Transverse colon (tissue), 4 donors: ENCODE data around the gene TSHZ3.

Source experiments
- EP300 ChIP-seq: sonication (generic); formaldehyde crosslinking; IDR thresholded peaks from one replicate; pipeline ENCODE4 v1.6.1; 2017; ENCODE audit warnings: antibody characterized with exemption, low read depth
- POLR2A ChIP-seq: fragments of 450-650 bp; IDR thresholded peaks from one replicate; pipeline ENCODE4 v1.6.1; 2016; ENCODE audit warnings: antibody characterized with exemption, mild to moderate bottlenecking, moderate library complexity
- POLR2AphosphoS5 ChIP-seq, 3 donors: sonication (generic); formaldehyde crosslinking; IDR thresholded peaks; one replicate each; pipeline ENCODE4 v1.6.1; 2016; ENCODE audit warnings: antibody characterized with exemption in 3 of 3
- TF ChIP-seq, protein P1 (sequence below), 5 experiments: fragments of 200-600 bp in 3 of 5; fragments of 450-650 bp in 2 of 5; sonication (generic) in 3 of 5; IDR thresholded peaks; 1 replicate in 2 of 5; 2 replicates in 3 of 5; pipeline ENCODE4 v1.5.1; 2016 to 2017; ENCODE audit warnings: antibody characterized with exemption in 5 of 5, inconsistent platforms in 3 of 5, mild to moderate bottlenecking in 2 of 5, moderate library complexity in 1 of 5

DNA sequence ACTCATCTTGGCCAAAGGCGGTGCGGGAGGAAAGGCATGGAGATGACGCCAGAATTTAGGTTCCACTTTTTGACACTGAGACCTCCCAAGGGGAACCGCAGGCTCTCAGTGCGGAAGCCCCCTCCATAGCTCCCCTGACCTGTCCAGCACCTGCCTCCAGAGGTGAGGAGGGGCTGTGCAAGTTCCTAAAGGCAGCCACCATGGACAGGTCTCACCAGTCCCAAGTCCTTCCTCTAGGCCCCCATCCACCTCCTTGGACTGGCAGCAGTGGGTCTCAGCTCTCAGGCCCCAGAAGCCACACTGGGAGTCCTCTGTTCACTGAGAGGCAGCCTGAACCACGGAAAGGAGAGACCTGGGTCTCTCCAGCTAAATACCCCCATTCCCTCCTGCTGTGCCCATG is 31.6 kb upstream of the TSHZ3 start:
- TF ChIP-seq, protein P1, sequence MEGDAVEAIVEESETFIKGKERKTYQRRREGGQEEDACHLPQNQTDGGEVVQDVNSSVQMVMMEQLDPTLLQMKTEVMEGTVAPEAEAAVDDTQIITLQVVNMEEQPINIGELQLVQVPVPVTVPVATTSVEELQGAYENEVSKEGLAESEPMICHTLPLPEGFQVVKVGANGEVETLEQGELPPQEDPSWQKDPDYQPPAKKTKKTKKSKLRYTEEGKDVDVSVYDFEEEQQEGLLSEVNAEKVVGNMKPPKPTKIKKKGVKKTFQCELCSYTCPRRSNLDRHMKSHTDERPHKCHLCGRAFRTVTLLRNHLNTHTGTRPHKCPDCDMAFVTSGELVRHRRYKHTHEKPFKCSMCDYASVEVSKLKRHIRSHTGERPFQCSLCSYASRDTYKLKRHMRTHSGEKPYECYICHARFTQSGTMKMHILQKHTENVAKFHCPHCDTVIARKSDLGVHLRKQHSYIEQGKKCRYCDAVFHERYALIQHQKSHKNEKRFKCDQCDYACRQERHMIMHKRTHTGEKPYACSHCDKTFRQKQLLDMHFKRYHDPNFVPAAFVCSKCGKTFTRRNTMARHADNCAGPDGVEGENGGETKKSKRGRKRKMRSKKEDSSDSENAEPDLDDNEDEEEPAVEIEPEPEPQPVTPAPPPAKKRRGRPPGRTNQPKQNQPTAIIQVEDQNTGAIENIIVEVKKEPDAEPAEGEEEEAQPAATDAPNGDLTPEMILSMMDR (IDR thresholded peaks at IDR 0.05): no peak
- TF ChIP-seq POLR2A: no peak
- TF ChIP-seq EP300: no peak
- no peak for TF ChIP-seq POLR2AphosphoS5 (IDR thresholded peaks at IDR 0.05)
